OCI-LY3 (cell line): ENCODE results near the gene TTC12.

Experiments used
- H2AFZ ChIP-seq: fragments of 200-600, 300-600 bp; shearing (Covaris generic); 2 replicates; pipeline ENCODE4 v1.6.0; 2014; ENCODE audit warnings: antibody characterized with exemption, low read depth, low read length
- H3K27ac ChIP-seq: fragments of 200-600, 300-600 bp; sonication (generic); 2 replicates; pipeline ENCODE4 v1.5.1; 2014; ENCODE audit warnings: mild to moderate bottlenecking, low read length, moderate library complexity, mixed read lengths
- H3K27me3 ChIP-seq: fragments of 200-600, 300-600 bp; sonication (generic); 2 replicates; pipeline ENCODE4 v1.6.1; 2014; ENCODE audit warnings: low read depth, low read length, mixed read lengths
- H3K36me3 ChIP-seq: fragments of 200-600, 300-600 bp; sonication (generic); replicated peaks from 2 replicates; pipeline ENCODE3; 2014; ENCODE audit warnings: low read depth, low read length, mixed read lengths
- H3K4me1 ChIP-seq: fragments of 300-600, 200-600 bp; sonication (generic); 2 replicates; pipeline ENCODE4 v1.6.1; 2014; ENCODE audit warnings: low read length, mixed read lengths
- H3K4me2 ChIP-seq: fragments of 200-600, 300-600 bp; sonication (generic); 2 replicates; pipeline ENCODE4 v1.6.1; 2014; ENCODE audit warnings: low read length, mixed read lengths
- H3K4me3 ChIP-seq: fragments of 300-600, 200-600 bp; sonication (generic); 2 replicates; pipeline ENCODE4 v1.5.1; 2014; ENCODE audit warnings: antibody characterized with exemption, mild to moderate bottlenecking, low read length, moderate library complexity
- H3K79me2 ChIP-seq: fragments of 300-600, 200-600 bp; shearing (Covaris generic); 2 replicates; pipeline ENCODE4 v1.6.1; 2014; ENCODE audit warnings: mild to moderate bottlenecking, low read length, mixed read lengths
- H3K9ac ChIP-seq: fragments of 300-600, 200-600 bp; shearing (Covaris generic); 2 replicates; pipeline ENCODE4 v1.6.0; 2014; ENCODE audit warnings: mild to moderate bottlenecking, low read length, moderate library complexity
- H3K9me3 ChIP-seq: fragments of 200-600, 300-600 bp; shearing (Covaris generic); 2 replicates; pipeline ENCODE4 v1.6.1; 2014; ENCODE audit warnings: low read length, mixed read lengths; ENCODE audit not compliant: insufficient read depth
- H4K20me1 ChIP-seq: fragments of 200-600, 300-600 bp; sonication (generic); 2 replicates; pipeline ENCODE4 v1.6.1; 2016; ENCODE audit warnings: low read length, mixed read lengths; ENCODE audit not compliant: insufficient read depth
- EZH2phosphoT487 ChIP-seq: fragments of 200-600 bp; shearing (Covaris generic); IDR thresholded peaks from 2 replicates; pipeline ENCODE4 v1.6.1; 2018; ENCODE audit warnings: antibody characterized with exemption, mixed run types, low read depth
- TF ChIP-seq, protein P1 (sequence below): fragments of 200-600, 300-600 bp; sonication (generic); IDR thresholded peaks from 2 replicates; pipeline ENCODE4 v1.5.1; 2014; ENCODE audit warnings: antibody characterized with exemption, low read length, low read depth

TTC12 gene

DNA sequence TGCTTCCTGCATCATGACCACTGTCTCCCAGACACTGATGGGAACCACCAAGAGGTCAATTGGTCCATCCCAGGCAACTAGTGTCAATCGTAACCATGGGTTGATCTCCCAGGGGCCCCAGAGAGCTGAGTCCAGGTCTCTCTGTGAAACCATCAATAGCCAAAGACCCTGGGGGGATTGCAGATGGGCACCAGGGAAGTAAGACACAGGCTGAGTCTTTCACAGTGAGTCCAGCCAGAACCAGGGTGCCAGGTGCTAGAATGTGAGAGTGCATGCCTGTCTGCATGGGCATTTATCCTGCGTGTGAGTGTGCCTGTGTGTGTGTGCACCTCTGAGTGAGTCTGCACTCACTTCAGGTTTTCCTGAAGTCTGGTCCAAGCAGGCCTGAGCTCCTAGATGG is 45.3 kb upstream of the TTC12 start:
- H4K20me1 ChIP-seq: no peaks in the 10 kb centered on the region
- no peak overlapping the region for H3K27ac ChIP-seq
- no peaks in the 10 kb centered on the region for H3K79me2 ChIP-seq
- H2AFZ ChIP-seq: no peak overlapping the region
- no peak overlapping the region for H3K4me3 ChIP-seq
- no peaks in the 10 kb centered on the region for H3K4me1 ChIP-seq
- H3K4me2 ChIP-seq: no peak overlapping the region
- H3K9ac ChIP-seq: no peak overlapping the region
- no peaks in the 10 kb centered on the region for H3K9me3 ChIP-seq
- TF ChIP-seq EZH2phosphoT487: no peak
- TF ChIP-seq, protein P1, sequence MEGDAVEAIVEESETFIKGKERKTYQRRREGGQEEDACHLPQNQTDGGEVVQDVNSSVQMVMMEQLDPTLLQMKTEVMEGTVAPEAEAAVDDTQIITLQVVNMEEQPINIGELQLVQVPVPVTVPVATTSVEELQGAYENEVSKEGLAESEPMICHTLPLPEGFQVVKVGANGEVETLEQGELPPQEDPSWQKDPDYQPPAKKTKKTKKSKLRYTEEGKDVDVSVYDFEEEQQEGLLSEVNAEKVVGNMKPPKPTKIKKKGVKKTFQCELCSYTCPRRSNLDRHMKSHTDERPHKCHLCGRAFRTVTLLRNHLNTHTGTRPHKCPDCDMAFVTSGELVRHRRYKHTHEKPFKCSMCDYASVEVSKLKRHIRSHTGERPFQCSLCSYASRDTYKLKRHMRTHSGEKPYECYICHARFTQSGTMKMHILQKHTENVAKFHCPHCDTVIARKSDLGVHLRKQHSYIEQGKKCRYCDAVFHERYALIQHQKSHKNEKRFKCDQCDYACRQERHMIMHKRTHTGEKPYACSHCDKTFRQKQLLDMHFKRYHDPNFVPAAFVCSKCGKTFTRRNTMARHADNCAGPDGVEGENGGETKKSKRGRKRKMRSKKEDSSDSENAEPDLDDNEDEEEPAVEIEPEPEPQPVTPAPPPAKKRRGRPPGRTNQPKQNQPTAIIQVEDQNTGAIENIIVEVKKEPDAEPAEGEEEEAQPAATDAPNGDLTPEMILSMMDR: no peak
- no peaks in the 10 kb centered on the region for H3K36me3 ChIP-seq
- H3K27me3 ChIP-seq: 0 out of 2 replicates have a peak, but pooled peaks cover 17% of the 10 kb centered on the region

DNA sequence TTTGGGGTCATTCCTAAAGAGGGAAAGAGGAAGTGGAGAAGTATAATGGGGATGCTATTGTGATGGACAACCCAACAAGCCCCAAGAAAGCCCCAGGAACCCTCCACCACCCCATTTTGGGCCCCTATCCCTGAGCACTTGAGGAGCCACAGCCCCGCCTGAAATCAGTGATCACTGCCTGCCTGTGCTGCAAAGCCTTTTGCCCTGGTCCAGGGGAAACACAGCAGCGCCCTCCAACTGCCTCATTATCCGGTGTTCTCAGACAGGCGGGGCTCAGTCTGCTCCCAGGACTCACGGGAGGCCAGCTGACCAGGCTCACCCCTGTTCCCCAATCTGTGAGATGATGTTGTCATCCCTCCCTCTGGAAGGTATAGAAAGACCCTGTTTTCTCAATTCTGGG is 44.7 kb upstream of the TTC12 start:
- Histone ChIP-seq H3K27ac (no peak overlapping the region), H4K20me1 (no peaks in the 10 kb centered on the region), H3K9me3 (no peaks in the 10 kb centered on the region), H3K4me3 (no peak overlapping the region), H3K4me2 (no peak overlapping the region), H3K9ac (no peak overlapping the region), H3K36me3 (no peaks in the 10 kb centered on the region), H2AFZ (no peak overlapping the region), H3K4me1 (no peaks in the 10 kb centered on the region), H3K27me3 (0 out of 2 replicates have a peak, but pooled peaks cover 17% of the 10 kb centered on the region), H3K79me2 (no peaks in the 10 kb centered on the region)
- TF ChIP-seq, protein P1: no peak
- no peak for TF ChIP-seq EZH2phosphoT487

DNA sequence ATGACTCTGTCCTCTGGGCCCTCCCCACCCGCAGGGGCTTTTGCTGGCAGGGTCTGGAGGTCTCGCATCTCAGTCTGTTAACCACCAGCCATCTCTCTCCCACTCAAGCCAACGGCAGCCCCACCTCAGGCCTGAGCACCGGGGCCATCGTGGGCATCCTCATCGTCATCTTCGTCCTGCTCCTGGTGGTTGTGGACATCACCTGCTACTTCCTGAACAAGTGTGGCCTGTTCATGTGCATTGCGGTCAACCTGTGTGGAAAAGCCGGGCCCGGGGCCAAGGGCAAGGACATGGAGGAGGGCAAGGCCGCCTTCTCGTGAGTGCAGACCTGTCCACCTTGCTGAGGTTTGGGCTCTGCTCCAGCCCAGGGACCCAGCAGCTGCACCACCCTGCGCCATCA is 44.3 kb upstream of the TTC12 start:
- no peak overlapping the region for H2AFZ ChIP-seq
- H4K20me1 ChIP-seq: no peaks in the 10 kb centered on the region
- H3K36me3 ChIP-seq: no peaks in the 10 kb centered on the region
- H3K4me2 ChIP-seq: no peak overlapping the region
- no peaks in the 10 kb centered on the region for H3K79me2 ChIP-seq
- no peak overlapping the region for H3K27ac ChIP-seq
- H3K4me3 ChIP-seq: no peak overlapping the region
- no peak overlapping the region for H3K9ac ChIP-seq
- TF ChIP-seq, protein P1: no peak
- no peak for TF ChIP-seq EZH2phosphoT487
- H3K9me3 ChIP-seq: no peaks in the 10 kb centered on the region
- H3K4me1 ChIP-seq: no peaks in the 10 kb centered on the region
- H3K27me3 ChIP-seq: 0 out of 2 replicates have a peak, but pooled peaks cover 17% of the 10 kb centered on the region

DNA sequence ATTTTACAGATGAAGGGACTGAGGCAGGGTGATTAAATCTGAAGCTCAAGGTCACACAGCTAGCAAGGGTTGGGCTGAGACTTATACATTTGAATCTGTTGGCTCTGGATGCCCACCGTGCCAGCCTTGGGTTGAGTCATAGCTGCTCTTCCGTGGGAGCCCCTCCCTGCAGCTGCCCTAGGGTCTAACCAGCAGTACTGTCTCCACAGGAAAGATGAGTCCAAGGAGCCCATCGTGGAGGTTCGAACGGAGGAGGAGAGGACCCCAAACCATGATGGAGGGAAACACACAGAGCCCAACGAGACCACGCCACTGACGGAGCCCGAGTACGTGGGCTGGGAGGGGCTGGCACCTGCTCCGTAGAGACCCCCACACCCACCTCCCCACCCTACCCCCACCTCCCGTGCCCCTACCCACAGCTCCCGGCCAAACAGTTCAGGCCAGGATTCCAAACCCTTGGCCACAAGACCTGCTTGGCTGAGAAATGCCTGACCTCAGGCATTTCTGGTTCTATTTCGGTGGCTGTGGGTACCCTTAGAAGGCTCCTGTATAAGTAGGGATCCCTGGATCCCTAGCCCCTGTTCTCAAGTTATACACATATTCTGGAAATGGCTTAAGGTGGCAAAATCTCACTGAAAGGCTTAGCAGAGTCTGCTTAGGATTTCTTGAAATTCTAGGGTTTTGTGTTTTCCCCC is 42.7 kb upstream of the TTC12 start:
- H3K9ac ChIP-seq: no peak overlapping the region
- H3K4me3 ChIP-seq: no peak overlapping the region
- H3K27ac ChIP-seq: no peak overlapping the region
- TF ChIP-seq, protein P1: no peak
- TF ChIP-seq EZH2phosphoT487: no peak
- no peaks in the 10 kb centered on the region for H3K79me2 ChIP-seq
- H3K27me3 ChIP-seq: 0 out of 2 replicates have a peak, but pooled peaks cover 16% of the 10 kb centered on the region
- no peaks in the 10 kb centered on the region for H3K4me1 ChIP-seq
- no peak overlapping the region for H3K4me2 ChIP-seq
- no peak overlapping the region for H2AFZ ChIP-seq
- H3K36me3 ChIP-seq: no peaks in the 10 kb centered on the region
- no peaks in the 10 kb centered on the region for H4K20me1 ChIP-seq
- no peaks in the 10 kb centered on the region for H3K9me3 ChIP-seq
